NCI-H524 treated with DMSO at 0.1 percent for 48 hours (cell line): ENCODE results near the gene CTAGE8.
"Not testable (repeated sequence)": the region's sequence is repeated elsewhere in the genome, so short reads cannot be mapped to it uniquely, and the experiment has no call there.

Experiments used
- DNase-seq: peaks from one replicate; lab custom pipeline; 2025; lab: John Stamatoyannopoulos, UW

Gene CTAGE8, protein sequence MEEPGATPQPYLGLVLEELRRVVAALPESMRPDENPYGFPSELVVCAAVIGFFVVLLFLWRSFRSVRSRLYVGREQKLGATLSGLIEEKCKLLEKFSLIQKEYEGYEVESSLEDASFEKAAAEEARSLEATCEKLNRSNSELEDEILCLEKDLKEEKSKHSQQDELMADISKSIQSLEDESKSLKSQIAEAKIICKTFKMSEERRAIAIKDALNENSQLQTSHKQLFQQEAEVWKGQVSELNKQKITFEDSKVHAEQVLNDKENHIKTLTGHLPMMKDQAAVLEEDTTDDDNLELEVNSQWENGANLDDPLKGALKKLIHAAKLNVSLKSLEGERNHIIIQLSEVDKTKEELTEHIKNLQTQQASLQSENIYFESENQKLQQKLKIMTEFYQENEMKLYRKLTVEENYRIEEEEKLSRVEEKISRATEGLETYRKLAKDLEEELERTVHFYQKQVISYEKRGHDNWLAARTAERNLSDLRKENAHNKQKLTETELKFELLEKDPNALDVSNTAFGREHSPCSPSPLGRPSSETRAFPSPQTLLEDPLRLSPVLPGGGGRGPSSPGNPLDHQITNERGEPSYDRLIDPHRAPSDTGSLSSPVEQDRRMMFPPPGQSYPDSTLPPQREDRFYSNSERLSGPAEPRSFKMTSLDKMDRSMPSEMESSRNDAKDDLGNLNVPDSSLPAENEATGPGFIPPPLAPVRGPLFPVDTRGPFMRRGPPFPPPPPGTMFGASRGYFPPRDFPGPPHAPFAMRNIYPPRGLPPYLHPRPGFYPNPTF

DNA sequence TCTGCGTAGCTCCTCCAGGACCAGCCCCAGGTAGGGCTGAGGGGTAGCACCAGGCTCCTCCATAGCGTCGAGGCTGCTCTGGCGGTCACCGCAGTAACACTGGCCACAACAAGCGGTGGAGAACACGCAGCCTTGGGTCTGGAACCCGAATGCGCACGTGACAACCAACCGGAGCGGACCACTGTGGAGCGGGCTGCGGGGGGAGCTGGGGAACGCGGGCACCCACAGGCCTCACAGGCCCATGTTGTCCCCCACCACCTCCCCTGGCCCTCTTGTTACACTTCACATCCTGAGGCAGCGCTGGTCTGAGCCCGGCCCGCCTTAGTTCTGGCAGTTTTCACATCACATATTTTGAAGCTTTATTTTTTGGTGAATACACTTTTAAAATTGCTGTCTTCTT is at the start of gene CTAGE8:
CTAGE8 (minus strand) TSS at position 101 of the 400 bp plus-strand sequence; CDS start at position 63, 38 bp downstream.
- DNase-seq = not testable (repeated sequence)

DNA sequence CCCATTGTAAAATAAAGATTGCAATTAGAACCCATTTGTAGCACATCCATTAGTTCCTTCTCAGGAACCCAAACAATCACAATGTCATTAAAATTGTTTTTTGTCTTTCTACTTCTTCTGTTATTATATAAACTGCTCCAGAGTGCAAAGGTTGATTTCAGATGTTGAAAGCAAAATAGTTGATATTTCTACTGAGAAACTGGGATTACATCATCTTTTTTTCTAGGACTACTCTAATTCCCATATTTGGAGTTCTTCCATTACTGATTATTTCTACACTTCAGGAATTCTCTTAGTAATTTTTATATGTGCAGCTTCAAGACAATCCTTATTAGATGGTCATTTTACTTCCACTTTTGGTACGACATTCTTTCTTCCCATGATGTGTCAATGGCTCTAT is 48.4 kb upstream of the CTAGE8 start:
- DNase-seq = not testable (repeated sequence)

DNA sequence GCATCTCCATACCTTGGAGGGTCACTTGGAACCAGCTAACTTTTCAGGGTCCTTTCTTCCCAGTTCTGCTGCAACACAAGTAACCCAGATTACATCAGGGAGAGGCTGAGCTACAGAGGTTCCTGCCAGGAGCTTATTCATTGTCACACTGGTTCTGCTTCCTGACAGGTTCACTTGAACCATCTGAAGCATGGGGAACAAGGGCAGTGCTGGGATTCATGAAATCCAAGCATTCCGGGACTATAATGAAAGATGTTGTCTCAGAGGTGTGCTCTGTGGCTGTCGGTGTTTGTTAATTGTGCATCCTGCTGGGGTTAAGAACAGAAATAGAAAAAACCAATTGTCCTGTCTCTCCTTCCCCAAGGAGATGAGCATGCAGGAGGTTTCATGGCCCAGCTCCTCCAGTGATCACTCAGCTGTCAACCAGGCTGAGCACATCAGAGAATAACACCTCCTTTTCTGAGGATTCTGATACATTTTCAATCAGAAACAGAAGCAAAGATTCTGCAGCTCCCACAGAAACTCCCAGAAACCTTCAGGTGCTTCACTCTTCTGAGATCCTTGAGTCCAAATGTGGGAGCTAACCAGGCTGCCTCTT is 42.9 kb upstream of the CTAGE8 start, which contains the start of gene OR2A1:
OR2A1 (plus strand) TSS at position 548 of the 598 bp plus-strand sequence. CDS start 5,706 bp downstream, outside the sequence.
- not testable (repeated sequence) for DNase-seq

DNA sequence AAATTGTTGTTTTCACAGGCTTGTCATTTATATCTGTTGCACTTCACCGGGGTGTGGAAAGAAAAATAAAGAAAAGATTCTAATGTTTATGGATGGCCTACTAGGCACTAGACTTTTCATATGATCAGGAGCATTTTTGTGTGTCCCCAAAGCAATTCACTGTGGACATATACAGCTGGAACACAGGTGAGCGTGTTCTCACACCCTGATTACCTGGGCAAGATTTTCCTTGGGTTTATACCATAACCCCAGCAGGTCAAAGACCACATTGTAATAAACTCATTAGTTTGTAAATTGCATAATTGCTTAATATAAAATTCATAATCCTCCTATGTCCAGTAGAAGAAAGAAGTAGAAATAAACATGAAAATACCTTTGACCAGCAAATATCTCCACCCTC is 42.1 kb upstream of the CTAGE8 start:
- not testable (repeated sequence) for DNase-seq

DNA sequence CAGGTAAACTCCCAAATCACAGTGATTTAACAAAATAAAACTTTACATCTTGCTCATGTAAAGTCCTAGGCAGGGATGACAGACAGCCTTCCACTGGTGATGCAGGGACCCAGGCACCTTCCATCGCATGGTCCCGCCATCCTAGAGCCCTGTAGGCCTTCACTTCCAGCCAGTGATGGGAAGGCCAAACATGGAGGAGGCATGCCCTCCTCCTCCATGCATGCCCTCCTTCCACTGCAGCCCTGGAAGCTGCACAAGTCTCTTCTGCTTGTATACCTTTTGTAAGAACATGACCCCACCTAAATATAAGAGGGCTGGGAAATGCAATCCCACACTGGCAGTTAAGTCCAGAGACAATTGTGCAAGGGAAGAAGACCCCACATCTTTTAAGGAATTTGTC is 40.6 kb upstream of the CTAGE8 start:
- DNase-seq = not testable (repeated sequence)

DNA sequence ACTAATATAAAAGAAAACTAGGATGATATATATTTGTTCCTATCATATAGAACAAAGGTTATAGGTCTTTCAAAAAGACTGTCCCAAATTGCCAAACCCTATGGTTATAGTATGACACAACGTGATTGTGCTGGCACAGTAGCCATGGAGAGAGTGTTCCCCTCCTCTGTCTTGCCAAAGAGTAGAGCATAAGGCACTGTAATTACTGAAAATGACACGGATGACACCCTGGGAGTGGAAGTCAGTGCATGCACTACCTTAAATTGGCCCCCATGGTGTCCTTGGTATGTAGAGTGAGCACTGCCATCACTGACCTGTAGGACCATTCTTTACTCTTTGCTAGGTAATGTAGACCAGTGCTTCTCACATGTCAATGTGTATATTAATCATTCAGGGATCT is 36.1 kb upstream of the CTAGE8 start:
- DNase-seq = not testable (repeated sequence)

DNA sequence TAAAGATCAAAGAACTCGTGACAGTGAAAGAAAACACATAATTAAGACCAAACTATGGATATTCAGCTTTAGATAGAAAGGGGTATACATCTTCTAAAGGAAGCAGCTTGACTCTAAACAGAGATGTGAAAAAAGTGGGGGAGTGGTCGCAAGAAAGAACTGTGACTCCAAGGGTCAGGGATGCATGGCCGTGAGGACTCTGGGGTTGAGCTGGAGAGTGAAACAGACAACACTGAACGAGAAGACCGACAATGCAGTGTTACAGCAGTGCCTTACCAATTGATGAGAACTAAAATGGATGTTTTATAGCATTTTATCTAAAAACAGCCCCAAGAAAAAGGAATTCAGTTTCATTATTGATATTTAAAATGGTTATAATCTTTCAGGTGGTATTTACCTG is 34.5 kb upstream of the CTAGE8 start:
- DNase-seq = not testable (repeated sequence)

DNA sequence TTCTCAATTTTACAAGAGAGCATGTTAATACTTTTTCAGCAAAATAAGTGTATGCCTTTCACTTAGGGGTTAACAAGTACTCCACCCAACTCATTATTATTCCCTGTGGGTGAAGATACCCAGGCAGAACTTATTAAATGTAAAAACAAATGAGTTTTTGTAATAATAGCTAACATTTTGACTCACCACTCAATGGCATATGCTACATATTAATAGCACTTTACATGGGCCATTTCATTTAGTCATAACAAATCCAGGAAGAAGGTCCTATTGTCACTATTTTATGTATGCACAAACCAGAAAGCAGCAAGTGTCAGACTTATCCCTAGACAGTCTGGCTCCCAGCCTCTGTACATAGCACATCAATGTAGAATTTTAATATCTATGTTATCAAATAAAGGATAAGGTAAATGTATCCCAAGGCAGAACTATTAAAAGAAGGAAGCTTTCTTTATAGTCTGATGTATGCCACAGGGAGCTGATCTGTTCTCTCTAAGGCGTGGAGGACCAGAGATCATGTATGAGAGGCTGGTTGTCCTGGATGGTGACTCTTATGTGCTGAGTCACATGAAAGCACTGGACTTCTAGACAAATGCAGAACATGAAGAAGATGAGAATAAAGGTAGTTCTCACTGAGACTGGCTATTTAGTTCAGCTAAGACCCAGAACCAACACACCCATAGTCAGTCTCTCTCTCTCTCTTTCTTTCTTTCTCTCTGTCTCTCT is 33.7 kb upstream of the CTAGE8 start:
- DNase-seq = not testable (repeated sequence)

DNA sequence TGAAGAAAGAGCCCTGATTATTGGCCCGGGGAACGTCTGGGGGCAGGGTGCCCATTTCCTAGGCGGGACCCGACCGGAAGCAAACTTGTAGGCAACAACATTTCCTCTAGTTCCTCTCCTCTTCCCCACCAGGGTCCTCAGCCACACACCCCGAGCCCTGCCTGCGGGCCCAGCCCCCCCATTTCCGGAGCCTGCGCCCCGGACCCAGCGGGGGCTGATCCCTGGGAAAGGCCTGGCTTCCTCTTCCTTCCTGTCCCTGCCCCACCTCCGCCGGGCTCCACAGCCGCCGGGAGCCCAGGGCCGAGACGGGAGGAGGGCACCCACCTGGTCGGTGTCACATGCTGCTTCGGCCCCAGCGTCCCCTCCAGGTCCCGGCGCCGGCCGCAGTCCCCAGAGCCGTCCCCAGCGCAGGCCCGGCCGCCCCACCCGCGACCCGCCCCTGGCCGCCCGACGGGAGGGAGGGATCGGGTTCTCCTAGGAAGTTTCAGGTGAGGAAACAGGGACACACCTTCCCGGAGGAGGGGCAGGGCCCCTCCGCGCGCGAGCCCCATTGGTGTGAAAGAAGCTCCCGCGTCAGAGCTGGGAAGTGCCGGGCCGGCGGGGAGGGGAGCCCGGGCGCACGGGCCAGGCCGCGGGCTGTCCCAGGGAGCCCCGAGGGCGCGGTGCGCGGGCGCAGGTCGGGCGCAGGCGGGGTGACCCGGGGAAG is 24.9 kb upstream of the CTAGE8 start:
- not testable (repeated sequence) for DNase-seq

DNA sequence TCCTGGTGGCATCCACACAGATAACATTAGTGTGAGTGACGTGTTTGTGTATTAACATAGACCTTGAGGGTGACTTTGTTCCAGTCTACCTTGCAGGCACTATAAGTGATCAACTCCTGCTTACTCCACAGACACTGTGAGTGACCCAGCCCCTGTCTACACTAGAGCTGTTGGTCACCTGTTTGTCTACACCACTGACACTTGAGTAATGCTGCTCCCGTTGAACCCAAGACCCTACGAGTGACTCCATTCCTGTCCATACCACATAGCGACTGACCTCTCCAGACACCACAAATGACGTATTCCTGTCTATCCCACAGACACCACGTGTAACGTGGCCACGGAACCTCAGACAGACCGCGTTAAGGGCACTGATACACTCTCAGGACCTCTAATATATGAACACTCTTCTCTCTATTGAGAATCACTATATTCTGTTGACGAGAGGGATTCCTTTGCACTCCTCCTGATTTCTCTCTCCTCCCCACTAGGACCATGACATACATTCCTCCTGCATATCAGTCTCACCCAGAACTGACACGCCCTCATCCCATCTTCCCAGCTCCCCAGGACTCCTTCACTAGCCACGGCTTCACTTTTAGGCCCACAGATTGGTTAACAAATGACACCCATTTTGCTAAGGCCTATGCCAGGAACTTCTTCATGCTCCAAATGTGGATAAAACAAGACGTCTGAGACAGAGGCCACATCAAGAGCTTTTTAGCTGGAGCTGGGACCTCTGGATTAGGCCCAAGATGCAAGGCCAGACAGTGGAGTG is 23.5 kb upstream of the CTAGE8 start:
- DNase-seq = not testable (repeated sequence)

DNA sequence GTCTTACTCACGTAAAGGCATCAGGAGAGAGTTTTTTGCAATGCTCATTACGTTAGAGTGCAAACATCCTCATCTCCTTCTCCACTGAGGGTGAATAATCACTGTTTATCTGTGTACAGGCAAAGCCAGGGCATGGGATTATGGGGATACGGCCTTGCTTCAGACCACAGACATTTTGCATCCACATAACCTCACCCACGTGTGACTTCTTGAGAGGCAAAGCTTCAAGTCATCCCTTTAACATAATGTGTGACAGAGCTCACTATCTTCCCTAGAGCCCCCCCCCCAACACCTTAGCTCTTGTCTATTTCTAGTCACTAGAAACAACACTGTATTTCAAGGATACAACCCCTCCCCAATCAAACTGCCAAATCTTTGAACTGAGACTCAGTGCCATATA is 22.5 kb upstream of the CTAGE8 start:
- not testable (repeated sequence) for DNase-seq

DNA sequence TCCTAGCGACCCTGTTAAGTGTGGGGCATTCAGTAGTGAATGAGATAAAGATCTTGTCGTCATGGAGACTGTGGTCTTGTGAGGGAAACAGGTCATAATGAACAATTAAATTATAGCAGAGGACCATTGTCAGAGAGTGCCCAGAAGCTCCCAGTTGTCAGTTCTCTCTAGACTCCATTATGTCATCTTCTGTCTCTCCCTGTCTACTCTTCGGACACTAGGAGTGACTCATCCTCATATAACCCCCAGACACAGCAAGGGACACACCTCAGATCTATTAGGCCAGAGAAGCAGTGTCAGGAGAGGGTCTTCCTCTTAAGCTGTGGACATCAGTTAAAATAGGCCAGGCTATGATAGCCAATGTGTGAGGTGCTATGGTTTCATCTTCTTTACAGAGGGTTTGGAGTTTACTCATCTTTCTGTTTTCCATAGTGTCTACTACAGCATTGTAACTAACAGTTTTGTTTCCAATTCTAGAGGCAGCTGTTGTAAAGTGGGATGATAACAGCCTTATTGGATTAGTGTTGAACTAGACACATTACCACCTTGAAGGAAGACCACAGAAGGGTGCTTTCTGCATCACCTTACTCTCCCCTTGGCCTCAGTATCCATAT is 18.2 kb upstream of the CTAGE8 start:
- DNase-seq = not testable (repeated sequence)

DNA sequence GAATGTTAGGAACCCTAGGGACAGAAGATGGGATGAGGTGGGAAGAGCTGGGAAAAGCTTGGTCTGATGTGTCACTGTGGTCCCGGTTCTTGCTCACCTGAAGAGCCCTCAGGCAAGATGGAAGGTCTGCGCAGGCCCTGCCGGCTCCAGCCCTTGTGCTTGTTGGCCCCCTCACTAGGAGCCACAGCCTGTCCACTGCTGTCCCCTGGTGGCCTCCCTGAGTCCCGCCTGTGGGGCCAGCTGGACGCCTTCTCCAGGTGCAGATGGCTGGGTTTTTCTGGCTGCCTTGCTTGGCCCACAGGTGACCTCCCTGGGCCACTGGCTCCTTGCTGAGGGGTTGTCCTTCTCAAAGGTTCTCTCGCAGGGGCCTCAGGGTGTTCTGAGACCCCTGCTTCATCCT is 14.6 kb upstream of the CTAGE8 start:
- DNase-seq = not testable (repeated sequence)

DNA sequence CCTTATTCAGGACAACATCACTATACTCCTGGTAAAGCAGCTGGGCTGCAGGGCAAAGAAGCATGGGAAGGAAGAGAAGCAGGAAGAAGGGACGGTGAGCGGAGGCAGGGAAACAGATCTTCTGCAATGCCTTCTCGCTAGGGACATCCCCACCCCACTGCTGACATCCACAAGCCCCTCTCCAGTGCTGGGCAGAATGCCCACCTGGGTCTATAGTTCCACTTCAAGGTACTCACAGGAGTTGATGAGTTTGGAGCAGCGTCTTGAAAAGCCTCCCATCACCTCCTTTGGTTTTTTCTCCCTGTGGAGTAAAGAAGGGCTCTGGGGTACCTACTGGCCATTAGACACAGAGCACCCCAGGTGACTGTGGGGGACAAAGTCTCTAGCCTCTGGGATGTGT is 13.4 kb upstream of the CTAGE8 start:
- not testable (repeated sequence) for DNase-seq

DNA sequence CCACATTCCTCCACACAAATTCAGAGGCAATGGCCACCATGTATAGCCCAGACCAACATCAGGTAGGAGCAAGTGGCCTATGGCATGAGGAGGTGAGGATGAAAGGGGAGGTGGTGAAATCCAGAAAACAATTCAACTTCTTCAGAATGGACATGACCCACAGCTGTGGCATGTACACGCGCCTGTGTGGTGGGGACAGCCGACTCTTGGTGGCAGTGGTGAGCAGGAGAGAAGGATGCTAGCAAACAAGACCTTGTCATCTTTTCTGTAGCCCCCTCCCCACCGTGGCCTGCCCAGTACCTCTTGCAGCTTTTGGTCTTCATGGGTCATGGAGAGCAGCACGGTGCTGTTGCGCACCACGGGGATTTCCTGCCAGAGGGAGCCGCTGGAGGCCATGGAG is 12.9 kb upstream of the CTAGE8 start:
- not testable (repeated sequence) for DNase-seq

DNA sequence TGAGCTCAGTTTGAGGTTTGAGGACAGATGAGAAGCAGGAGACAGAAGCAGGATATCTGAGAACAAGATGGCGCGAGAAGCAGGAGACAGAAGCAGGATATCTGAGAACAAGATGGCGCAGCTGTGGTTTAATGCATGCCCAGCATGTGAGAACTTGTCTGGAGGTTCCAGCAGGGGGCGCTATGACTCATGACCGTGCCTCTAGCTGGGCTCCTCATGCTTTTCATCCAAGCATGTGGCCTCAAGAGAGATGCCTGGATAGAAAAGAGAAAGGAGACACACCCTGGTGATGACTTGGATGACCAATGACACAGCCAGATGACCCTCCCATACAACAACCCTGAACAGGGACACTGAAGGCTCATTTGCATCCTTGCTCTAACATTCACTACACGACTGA is 10.9 kb upstream of the CTAGE8 start:
- DNase-seq = not testable (repeated sequence)

DNA sequence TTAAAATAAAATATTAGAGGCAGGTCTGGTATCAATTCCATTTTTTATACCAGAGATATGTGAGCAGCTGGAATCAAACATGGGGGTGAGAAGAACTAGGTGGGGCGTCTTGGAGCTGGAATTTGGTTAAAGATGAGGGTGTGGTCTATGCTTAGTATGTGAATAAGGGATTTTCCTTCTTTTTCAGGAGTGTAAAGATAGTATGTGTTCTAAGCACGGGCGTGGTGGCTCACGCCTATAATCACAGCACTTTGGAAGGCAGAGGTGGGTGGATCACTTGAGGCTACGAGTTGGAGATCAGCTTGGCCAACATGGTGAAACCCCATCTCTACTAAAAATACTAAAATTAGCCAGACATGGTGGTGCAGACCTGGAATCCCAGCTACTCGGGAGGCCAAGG is 6.2 kb upstream of the CTAGE8 start:
- not testable (repeated sequence) for DNase-seq

DNA sequence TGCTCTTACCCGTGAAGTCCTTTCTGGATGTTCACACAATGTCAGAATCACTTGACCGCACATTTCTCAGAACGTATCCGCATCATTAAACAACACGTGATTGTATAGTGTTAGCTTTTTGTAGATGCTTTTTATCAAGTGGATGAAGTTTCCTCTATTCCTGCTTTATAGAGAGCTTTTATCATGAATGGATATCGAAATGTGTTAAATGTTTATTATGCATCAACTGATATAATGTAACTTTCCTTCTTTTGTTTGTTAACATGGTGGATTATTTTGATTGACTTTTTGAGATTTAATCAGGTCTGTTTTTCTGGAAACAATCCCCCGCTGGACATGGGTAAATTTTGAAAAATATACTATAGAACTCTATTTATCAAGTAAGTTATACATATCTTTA is 4.4 kb downstream of the CTAGE8 start, which contains the start of gene OR2A7:
OR2A7 (minus strand) TSS at position 101 of the 400 bp plus-strand sequence. CDS start 5,164 bp downstream, outside the sequence.
- not testable (repeated sequence) for DNase-seq

DNA sequence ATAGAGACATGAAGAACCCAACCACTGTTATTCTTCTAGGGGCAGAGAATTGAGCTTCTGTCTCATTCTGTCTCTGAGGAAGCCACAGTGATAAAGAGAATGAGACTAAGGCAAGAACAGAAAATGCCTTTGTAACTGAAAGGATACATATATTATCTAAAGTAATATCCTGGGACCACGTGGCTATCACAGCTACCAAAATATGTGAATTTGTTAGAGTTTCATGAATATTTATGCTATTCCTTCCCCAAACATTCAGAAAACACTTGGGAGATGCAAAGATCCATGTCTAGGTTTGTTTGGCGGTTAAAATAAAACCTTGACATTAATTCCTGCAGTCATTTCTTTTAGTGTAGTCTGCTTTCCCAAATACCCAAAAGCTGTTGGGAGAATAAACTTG is 7.0 kb downstream of the CTAGE8 start:
- not testable (repeated sequence) for DNase-seq

DNA sequence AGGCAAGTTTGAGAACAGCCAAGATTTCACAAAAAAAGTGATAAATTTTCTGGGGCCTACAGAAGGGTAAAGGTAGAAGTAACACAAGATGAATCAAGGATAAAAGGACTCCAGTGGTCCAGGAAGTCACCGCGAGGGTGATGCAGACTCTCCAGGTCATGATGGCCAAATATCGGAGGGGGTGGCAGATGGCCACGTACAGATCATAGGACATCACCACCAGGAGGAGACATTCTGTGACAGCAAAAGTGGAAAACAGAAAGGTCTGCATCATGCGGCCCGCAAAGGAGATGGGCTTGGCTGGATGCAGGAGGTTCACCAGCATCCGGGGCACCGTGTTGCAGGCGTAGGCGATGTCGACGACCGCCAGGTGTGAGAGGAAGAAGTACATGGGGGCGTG is 10.0 kb downstream of the CTAGE8 start:
- DNase-seq = not testable (repeated sequence)
